Hypothalamus (tissue), 51 donors: ENCODE data around the gene FAXDC2.

Experiments
- DNase-seq, 51 donors: peaks; one replicate each; lab custom pipeline; 2025; lab: John Stamatoyannopoulos, UW

Gene FAXDC2

DNA sequence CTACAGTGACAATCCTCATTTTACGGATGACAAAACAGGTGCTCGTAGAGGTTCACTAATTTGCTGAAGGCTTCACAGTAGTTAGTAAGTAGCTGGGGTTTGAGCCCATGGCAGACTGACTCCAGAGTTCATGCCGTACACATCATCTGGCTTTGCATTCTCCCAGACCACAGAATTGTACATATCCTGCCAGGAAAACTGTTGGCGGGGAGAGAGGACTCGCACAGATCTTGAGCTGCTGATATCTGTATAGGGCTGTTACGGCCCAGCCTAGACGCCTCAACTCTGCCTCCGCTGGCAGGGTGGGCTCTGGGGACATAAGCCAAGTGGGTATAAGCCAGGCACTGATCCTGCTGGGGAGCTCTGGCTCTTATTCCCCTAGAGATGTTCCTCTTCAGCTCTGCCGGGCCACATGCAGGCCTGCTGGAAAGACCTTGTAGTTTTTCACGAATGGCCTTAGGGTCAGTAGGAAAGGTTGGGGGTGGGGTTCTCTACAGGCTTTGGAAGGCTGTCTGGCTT is 79.0 kb downstream of the FAXDC2 start:
- peak in 4 of 51 donors; percentile 3 to 23 (median 10) for DNase-seq

DNA sequence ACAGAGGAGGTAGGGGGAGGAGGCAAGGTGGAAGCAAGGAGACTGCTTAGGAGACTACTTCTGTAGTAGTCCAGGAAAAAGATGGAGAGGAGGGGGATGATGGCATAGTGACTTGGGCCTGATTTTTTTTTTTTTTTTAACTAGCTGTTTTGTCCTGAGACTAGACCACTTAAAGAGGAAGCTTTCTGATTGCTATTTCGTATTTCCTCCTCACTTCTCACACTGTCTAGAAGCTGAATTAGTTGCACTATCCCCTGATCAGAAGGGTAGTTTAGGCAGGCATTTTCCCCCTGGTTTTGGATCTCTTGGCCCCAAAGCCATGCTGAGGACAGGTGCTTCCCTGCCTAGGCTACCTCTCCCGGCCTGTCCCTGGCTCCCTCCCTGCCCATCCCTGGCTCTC is 80.3 kb downstream of the FAXDC2 start:
- no peak for DNase-seq
